GM23248 (cell line): Measurements from ENCODE around the gene KCNMA1. TPM values are rescaled to one million over a fixed set of nuclear protein-coding genes. Genes with fewer than 3 reads are reported as not detected.

Source experiments
- DNase-seq: peaks from one replicate; pipeline ENCODE4 v3.0.0-alpha.2; 2015
- H2AFZ ChIP-seq: fragments of 200-600 bp; sonication (generic); 2 replicates; pipeline ENCODE4 v1.6.1; 2016; ENCODE audit warnings: antibody characterized with exemption
- H3F3A ChIP-seq: fragments of 200-600 bp; sonication (generic); 2 replicates; pipeline ENCODE4 v1.6.1; 2016; ENCODE audit warnings: mild to moderate bottlenecking, antibody characterized with exemption, mixed run types; ENCODE audit not compliant: insufficient read depth
- H3K27ac ChIP-seq: fragments of 200-600 bp; sonication (generic); 2 replicates; pipeline ENCODE4 v1.5.1; 2016; ENCODE audit warnings: mild to moderate bottlenecking
- H3K27me3 ChIP-seq: fragments of 200-600 bp; sonication (generic); replicated peaks from 2 replicates; pipeline ENCODE4 v1.6.1; 2016; ENCODE audit warnings: mild to moderate bottlenecking; ENCODE audit not compliant: insufficient read depth
- H3K36me3 ChIP-seq: fragments of 200-600 bp; sonication (generic); 2 replicates; pipeline ENCODE4 v1.6.1; 2016; ENCODE audit warnings: low read depth, mild to moderate bottlenecking
- H3K4me1 ChIP-seq: fragments of 200-600 bp; sonication (generic); 2 replicates; pipeline ENCODE4 v1.6.1; 2016; ENCODE audit warnings: mild to moderate bottlenecking; ENCODE audit not compliant: insufficient read depth
- H3K4me2 ChIP-seq: fragments of 200-600 bp; sonication (generic); one replicate; pipeline ENCODE4 v1.6.1; 2016; ENCODE audit warnings: mild to moderate bottlenecking; ENCODE audit not compliant: unreplicated experiment
- H3K4me3 ChIP-seq: fragments of 200-600 bp; sonication (generic); 2 replicates; pipeline ENCODE4 v1.5.1; 2016; ENCODE audit warnings: mild to moderate bottlenecking
- H3K79me2 ChIP-seq: fragments of 200-600 bp; sonication (generic); 2 replicates; pipeline ENCODE4 v1.6.1; 2016; ENCODE audit warnings: mild to moderate bottlenecking; ENCODE audit not compliant: insufficient read depth
- H3K9ac ChIP-seq: fragments of 200-600 bp; sonication (generic); 2 replicates; pipeline ENCODE4 v1.6.1; 2016; ENCODE audit warnings: mild to moderate bottlenecking
- H3K9me2 ChIP-seq: fragments of 200-600 bp; sonication (generic); 2 replicates; pipeline ENCODE4 v1.6.1; 2016; ENCODE audit warnings: mixed run types, mild to moderate bottlenecking, moderate library complexity; ENCODE audit not compliant: insufficient read depth
- H3K9me3 ChIP-seq: fragments of 200-600 bp; sonication (generic); one replicate; pipeline ENCODE4 v1.6.1; 2017; ENCODE audit warnings: low read depth
- H4K20me1 ChIP-seq: fragments of 200-600 bp; sonication (generic); 2 replicates; pipeline ENCODE4 v1.6.0; 2016; ENCODE audit not compliant: insufficient read depth
- EZH2 ChIP-seq: fragments of 200-600 bp; sonication (generic); IDR thresholded peaks from 2 replicates; pipeline ENCODE4 v1.6.1; 2018; ENCODE audit warnings: antibody characterized with exemption, mild to moderate bottlenecking; ENCODE audit not compliant: insufficient read depth, poor library complexity, severe bottlenecking
- EZH2phosphoT487 ChIP-seq: fragments of 200-600 bp; sonication (generic); IDR thresholded peaks from 2 replicates; pipeline ENCODE4 v1.6.1; 2018; ENCODE audit warnings: antibody characterized with exemption, moderate library complexity, mild to moderate bottlenecking, low read depth; ENCODE audit not compliant: insufficient read depth
- WGBS, 2 experiments: methylation state at CpG; one replicate each; pipeline ENCODE4 v1.1.6; 2015 to 2017; ENCODE audit warnings: low lambda C conversion rate in 2 of 2, low coverage in 1 of 2; ENCODE audit errors: missing lambda C conversion rate in 2 of 2; 5-methylcytosine and 5-hydroxymethylcytosine counted together
- in situ Hi-C: fragments of 300-500 bp; cut with MboI; formaldehyde crosslinking; loops from 2 replicates; pipeline ENCODE4 v1.15.0; 2020
- polyA plus RNA-seq: library from polyadenylated mRNA; unstranded; fragments of >200 nt; fragmentation: Nextera tagmentation; extraction: Ambion mirVana; gene quantifications from 2 replicates; pipeline ENCODE4 v1.2.1, GENCODE V29; 2016
- total RNA-seq: library from RNA; depleted of rRNA; stranded (reverse); fragments of >200 nt; shearing (Covaris generic); gene quantifications from 2 replicates; pipeline ENCODE4 v1.2.3, GENCODE V29; 2014

KCNMA1 gene
- total and polyA plus RNA-seq, 2 experiments from 2014 or later, result 14.2 to 25.1 TPM

DNA sequence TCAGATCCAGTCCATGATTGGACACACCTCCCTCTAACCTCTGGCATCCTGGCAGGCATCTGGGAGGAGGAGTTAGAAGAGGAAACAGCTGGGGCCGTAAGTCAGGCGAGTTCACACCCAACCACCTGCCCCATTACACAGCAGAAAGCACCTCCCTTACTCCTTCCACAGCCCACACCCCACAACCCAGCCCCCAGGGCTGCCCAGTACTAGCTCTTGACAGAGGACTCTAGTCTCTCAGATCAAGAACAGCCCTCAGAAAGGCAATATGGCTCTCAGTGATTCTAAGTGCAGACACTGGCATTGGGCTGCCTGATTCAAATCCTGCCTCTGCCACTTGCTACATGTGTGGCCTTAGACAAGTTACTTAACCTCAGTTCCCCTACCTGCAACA lies 34.1 kb downstream of the KCNMA1 start:
- H3K36me3 ChIP-seq, result no peaks in the 10 kb centered on the region
- H3K4me3 ChIP-seq, result no peak overlapping the region
- H3K9ac ChIP-seq, result no peak overlapping the region
- TF ChIP-seq EZH2 (no peak), EZH2phosphoT487 (no peak)
- peak overlapping the region; percentile 27 for H3K4me2 ChIP-seq
- H4K20me1 ChIP-seq, result no peaks in the 10 kb centered on the region
- no peaks in the 10 kb centered on the region for H3K9me3 ChIP-seq
- 44 to 55% methylated on average over 2 of the region's 2 CpGs for WGBS, 2 experiments
- peaks cover 26% of the 10 kb centered on the region for H3K79me2 ChIP-seq
- no peaks in the 10 kb centered on the region for H3K27me3 ChIP-seq
- in situ Hi-C loops, result no loop called here
- H3K9me2 ChIP-seq, result no peaks in the 10 kb centered on the region
- H3F3A ChIP-seq, result no peaks in the 10 kb centered on the region
- H2AFZ ChIP-seq, result no peak overlapping the region
- peak; percentile 3 for DNase-seq
- H3K4me1 ChIP-seq, result peaks cover 19% of the 10 kb centered on the region
- no peak overlapping the region for H3K27ac ChIP-seq

GRCh38 chr10:77602913-77603533 lies 34.6 kb downstream of the KCNMA1 start:
- no peaks in the 10 kb centered on the region for H3K9me2 ChIP-seq
- in situ Hi-C loops, result no loop called here
- H3K4me2 ChIP-seq, result peak overlapping the region; percentile 27
- no peaks in the 10 kb centered on the region for H3K9me3 ChIP-seq
- no peak overlapping the region for H3K4me3 ChIP-seq
- H2AFZ ChIP-seq, result no peak overlapping the region
- no peak overlapping the region for H3K27ac ChIP-seq
- peaks cover 19% of the 10 kb centered on the region for H3K4me1 ChIP-seq
- H3K27me3 ChIP-seq, result no peaks in the 10 kb centered on the region
- no peak overlapping the region for H3K9ac ChIP-seq
- WGBS, 2 experiments, result 24 to 33% methylated on average over 7 of the region's 7 CpGs
- H3K79me2 ChIP-seq, result peaks cover 26% of the 10 kb centered on the region
- TF ChIP-seq EZH2, result no peak
- TF ChIP-seq EZH2phosphoT487, result no peak
- DNase-seq, result peak; percentile 33
- no peaks in the 10 kb centered on the region for H3F3A ChIP-seq
- H4K20me1 ChIP-seq, result no peaks in the 10 kb centered on the region
- no peaks in the 10 kb centered on the region for H3K36me3 ChIP-seq

GRCh38 chr10:77602231-77602912 lies 35.2 kb downstream of the KCNMA1 start:
- no peaks in the 10 kb centered on the region for H3K9me3 ChIP-seq
- H3K79me2 ChIP-seq, result peaks cover 26% of the 10 kb centered on the region
- no peak overlapping the region for H3K9ac ChIP-seq
- WGBS, 2 experiments, result 50 to 59% methylated on average over 8 of the region's 8 CpGs
- peak overlapping the region; percentile 27 for H3K4me2 ChIP-seq
- no peak overlapping the region for H3K4me3 ChIP-seq
- TF ChIP-seq EZH2phosphoT487 (no peak), EZH2 (no peak)
- no peak overlapping the region for H2AFZ ChIP-seq
- peak; percentile 41 for DNase-seq
- H4K20me1 ChIP-seq, result no peaks in the 10 kb centered on the region
- no peaks in the 10 kb centered on the region for H3K9me2 ChIP-seq
- H3K4me1 ChIP-seq, result peaks cover 19% of the 10 kb centered on the region
- H3K27ac ChIP-seq, result no peak overlapping the region
- in situ Hi-C loops, result no loop called here
- no peaks in the 10 kb centered on the region for H3K36me3 ChIP-seq
- H3K27me3 ChIP-seq, result no peaks in the 10 kb centered on the region
- H3F3A ChIP-seq, result no peaks in the 10 kb centered on the region

- in situ Hi-C loops, result no loop called here
- no peak overlapping the region for H2AFZ ChIP-seq
- peak; percentile 46 for DNase-seq
- 77 to 82% methylated on average over 4 of the region's 4 CpGs for WGBS, 2 experiments
- no peaks in the 10 kb centered on the region for H4K20me1 ChIP-seq
- H3K4me2 ChIP-seq, result no peak overlapping the region
- H3K9me2 ChIP-seq, result no peaks in the 10 kb centered on the region
- no peak overlapping the region for H3K27ac ChIP-seq
- peaks cover 31% of the 10 kb centered on the region for H3K79me2 ChIP-seq
- no peak overlapping the region for H3K4me3 ChIP-seq
- H3K36me3 ChIP-seq, result no peaks in the 10 kb centered on the region
- H3K9me3 ChIP-seq, result no peaks in the 10 kb centered on the region
- TF ChIP-seq EZH2, result no peak
- no peak for TF ChIP-seq EZH2phosphoT487
- no peaks in the 10 kb centered on the region for H3F3A ChIP-seq
- peaks cover 19% of the 10 kb centered on the region for H3K4me1 ChIP-seq
- no peaks in the 10 kb centered on the region for H3K27me3 ChIP-seq
- H3K9ac ChIP-seq, result no peak overlapping the region
Measured at GRCh38 chr10:77601488-77601887, 36.1 kb downstream of the KCNMA1 start.
